MM.1S (cell line): ENCODE results near the gene UTP20.

Source experiments
- DNase-seq: peaks from one replicate; pipeline ENCODE4 v3.0.0-alpha.2; 2015
- H2AFZ ChIP-seq: fragments of 300-600 bp; sonication (generic); 2 replicates; pipeline ENCODE4 v1.6.0; 2016; ENCODE audit warnings: antibody characterized with exemption, low read length
- H3F3A ChIP-seq: fragments of 300-600 bp; sonication (generic); 2 replicates; pipeline ENCODE4 v1.6.1; 2016; ENCODE audit warnings: mild to moderate bottlenecking, antibody characterized with exemption, low read length, moderate library complexity, mixed read lengths; ENCODE audit not compliant: insufficient read depth
- H3K27ac ChIP-seq: fragments of 300-600 bp; sonication (generic); 2 replicates; pipeline ENCODE4 v1.5.1; 2016; ENCODE audit warnings: mild to moderate bottlenecking, low read length
- H3K27me3 ChIP-seq: fragments of 300-600 bp; sonication (generic); replicated peaks from 2 replicates; pipeline ENCODE4 v1.6.0; 2016; ENCODE audit warnings: low read length; ENCODE audit not compliant: insufficient read depth
- H3K36me3 ChIP-seq: fragments of 300-600 bp; sonication (generic); replicated peaks from 2 replicates; pipeline ENCODE4 v1.6.1; 2016; ENCODE audit warnings: mild to moderate bottlenecking, low read length, mixed read lengths; ENCODE audit not compliant: insufficient read depth
- H3K4me1 ChIP-seq: fragments of 300-600 bp; sonication (generic); 2 replicates; pipeline ENCODE4 v1.6.1; 2016; ENCODE audit warnings: low read length, mixed read lengths
- H3K4me2 ChIP-seq: fragments of 300-600 bp; sonication (generic); 2 replicates; pipeline ENCODE4 v1.6.0; 2016; ENCODE audit warnings: low read depth, low read length
- H3K4me3 ChIP-seq: fragments of 300-600 bp; sonication (generic); 2 replicates; pipeline ENCODE4 v1.5.1; 2016; ENCODE audit warnings: low read length, mixed read lengths
- H3K79me2 ChIP-seq: fragments of 300-600 bp; sonication (generic); 2 replicates; pipeline ENCODE4 v1.6.1; 2016; ENCODE audit warnings: mixed run types, low read length, mixed read lengths
- H3K9ac ChIP-seq: fragments of 300-600 bp; sonication (generic); 2 replicates; pipeline ENCODE4 v1.6.1; 2016; ENCODE audit warnings: low read length, mixed read lengths
- H3K9me2 ChIP-seq: fragments of 300-600 bp; sonication (generic); replicated peaks from 2 replicates; pipeline ENCODE4 v1.6.1; 2016; ENCODE audit warnings: mild to moderate bottlenecking, low read length, mixed read lengths; ENCODE audit not compliant: insufficient read depth
- H3K9me3 ChIP-seq: fragments of 300-600 bp; sonication (generic); replicated peaks from 2 replicates; pipeline ENCODE4 v1.6.1; 2016; ENCODE audit warnings: mild to moderate bottlenecking, low read length, mixed read lengths; ENCODE audit not compliant: insufficient read depth
- H4K20me1 ChIP-seq: fragments of 300-600 bp; sonication (generic); 2 replicates; pipeline ENCODE4 v1.6.1; 2016; ENCODE audit warnings: mild to moderate bottlenecking, low read length, moderate library complexity, mixed read lengths; ENCODE audit not compliant: insufficient read depth
- CTCF ChIP-seq: fragments of 300-600 bp; sonication (generic); IDR thresholded peaks from 2 replicates; pipeline ENCODE4 v1.5.1; 2016; ENCODE audit warnings: antibody characterized with exemption, low read length, mixed read lengths
- EZH2 ChIP-seq: fragments of 300-600 bp; sonication (generic); optimal IDR thresholded peaks from 2 replicates; pipeline ENCODE3; 2017; ENCODE audit warnings: low read depth, mild to moderate bottlenecking, antibody characterized with exemption, low read length, mixed read lengths
- EZH2phosphoT487 ChIP-seq: fragments of 300-600 bp; sonication (generic); IDR thresholded peaks from 2 replicates; pipeline ENCODE4 v1.6.1; 2018; ENCODE audit warnings: antibody characterized with exemption, low read length

The UTP20 gene

DNA sequence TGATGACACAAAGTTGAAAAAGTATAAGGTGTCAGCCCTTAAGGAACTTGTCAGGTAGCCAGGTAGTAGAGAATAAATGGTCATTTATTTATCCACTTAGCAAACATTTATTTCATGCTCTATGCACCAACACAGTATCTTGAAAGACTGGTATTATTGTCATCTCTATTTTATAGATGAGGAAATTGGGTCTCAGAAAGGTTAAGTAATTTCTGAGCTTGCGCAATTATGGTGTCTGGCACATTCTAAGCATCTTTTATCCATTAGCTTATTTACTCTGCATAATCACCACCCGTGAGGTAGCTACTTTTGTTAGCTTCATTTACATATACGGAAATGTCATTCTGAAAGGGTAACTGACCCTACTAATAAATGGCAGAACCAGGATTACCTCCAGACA is 2.5 kb upstream of the UTP20 start:
- H3K9me3 ChIP-seq = no peaks in the 10 kb centered on the region
- no peak overlapping the region for H3K27ac ChIP-seq
- DNase-seq = no peak
- H3K27me3 ChIP-seq = no peaks in the 10 kb centered on the region
- H3K4me1 ChIP-seq = peaks cover 8% of the 10 kb centered on the region
- no peaks in the 10 kb centered on the region; the same call in 1 of the 2 replicates for H3K36me3 ChIP-seq
- no peak for TF ChIP-seq EZH2phosphoT487
- no peak for TF ChIP-seq EZH2
- TF ChIP-seq CTCF = no peak
- no peak overlapping the region for H2AFZ ChIP-seq
- no peak overlapping the region for H3K4me3 ChIP-seq
- H4K20me1 ChIP-seq = no peaks in the 10 kb centered on the region
- H3F3A ChIP-seq = 0 out of 2 replicates have a peak, but pooled peaks cover 4% of the 10 kb centered on the region
- H3K79me2 ChIP-seq = peaks cover 25% of the 10 kb centered on the region
- no peaks in the 10 kb centered on the region for H3K9me2 ChIP-seq
- no peak overlapping the region for H3K4me2 ChIP-seq
- H3K9ac ChIP-seq = no peak overlapping the region

DNA sequence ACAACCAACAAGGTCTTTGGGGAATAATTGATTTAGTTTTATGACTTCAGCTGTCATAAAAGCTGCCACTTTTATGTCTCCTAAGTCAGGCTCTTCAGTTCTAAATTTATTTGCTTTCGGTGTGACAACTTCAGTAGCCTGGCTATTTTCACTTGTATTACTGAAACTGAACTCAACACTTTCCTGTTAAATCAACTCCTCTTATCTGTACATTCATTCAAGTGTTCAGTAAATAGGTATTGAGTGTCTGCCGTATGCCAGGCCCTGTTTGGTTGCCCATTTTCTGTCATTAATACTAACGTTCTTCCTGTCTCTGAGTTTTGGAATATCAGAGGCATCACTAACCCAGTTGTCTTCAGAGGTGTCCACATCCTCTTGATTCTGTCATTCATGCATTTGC is 7.5 kb downstream of the UTP20 start:
- Histone ChIP-seq H3K9me3 (no peaks in the 10 kb centered on the region), H3K4me1 (peaks cover 18% of the 10 kb centered on the region), H3K4me3 (no peak overlapping the region), H3F3A (peaks cover 9% of the 10 kb centered on the region; the same call in 1 of the 2 replicates), H3K4me2 (peak overlapping the region; percentile 51), H3K79me2 (peaks cover 46% of the 10 kb centered on the region), H3K36me3 (peaks cover 24% of the 10 kb centered on the region), H3K9ac (peak overlapping the region; percentile 19; the same call in 1 of the 2 replicates), H3K9me2 (no peaks in the 10 kb centered on the region), H4K20me1 (no peaks in the 10 kb centered on the region), H2AFZ (no peak overlapping the region), H3K27ac (peak overlapping the region; percentile 55; the same call in 1 of the 2 replicates), H3K27me3 (no peaks in the 10 kb centered on the region)
- DNase-seq = peak; percentile 58
- TF ChIP-seq CTCF = no peak
- no peak for TF ChIP-seq EZH2phosphoT487
- no peak for TF ChIP-seq EZH2

- H3K9me2 ChIP-seq = no peaks in the 10 kb centered on the region
- no peak for DNase-seq
- no peaks in the 10 kb centered on the region; the same call in 1 of the 2 replicates for H3K79me2 ChIP-seq
- TF ChIP-seq EZH2phosphoT487 = no peak
- no peak for TF ChIP-seq EZH2
- no peak for TF ChIP-seq CTCF
- no peaks in the 10 kb centered on the region for H3K27me3 ChIP-seq
- no peak overlapping the region for H3K27ac ChIP-seq
- no peaks in the 10 kb centered on the region for H3K9me3 ChIP-seq
- H3F3A ChIP-seq = no peaks in the 10 kb centered on the region
- H3K36me3 ChIP-seq = peaks cover 14% of the 10 kb centered on the region
- H4K20me1 ChIP-seq = no peaks in the 10 kb centered on the region
- H2AFZ ChIP-seq = no peak overlapping the region
- no peak overlapping the region for H3K4me2 ChIP-seq
- H3K4me3 ChIP-seq = no peak overlapping the region
- no peak overlapping the region for H3K9ac ChIP-seq
- H3K4me1 ChIP-seq = no peaks in the 10 kb centered on the region
These were observed 17.8 kb downstream of the UTP20 start for GRCh38 chr12:101297661-101298060.
